IMR-90 (cell line): ENCODE results near the gene TMPRSS9. TPM values are rescaled to one million over a fixed set of nuclear protein-coding genes. Genes with fewer than 3 reads are reported as not detected.
A peak's percentile ranks its signal among the peaks of the same experiment; 100 is the strongest.

Source experiments
- ATAC-seq: fragments of 200-7000 bp; cut with Tn5 transposase; 2 replicates; pipeline ENCODE4 v1.9.1; 2020; ENCODE audit warnings: low read depth, mild to moderate bottlenecking, moderate library complexity
- BruUV-seq: library from RNA; stranded (reverse); fragments of 400-500 nt; replicated peaks from 2 replicates; lab custom pipeline; 2021; lab: Mats Ljungman, UMichigan
- CTCF ChIA-PET: fragments of 300-600 bp; formaldehyde crosslinking; extraction: SDS; loops from one replicate; lab custom pipeline; 2021; ENCODE audit warnings: antibody characterized with exemption; lab: Yijun Ruan, JAX
- POLR2A ChIA-PET: fragments of 300-600 bp; sonication (Branson Sonifier 250); formaldehyde crosslinking; loops from one replicate; lab custom pipeline; 2022; ENCODE audit warnings: antibody characterized with exemption; ENCODE audit not compliant: unreplicated experiment; lab: Charles Lee
- DNase-seq: peaks from one replicate; pipeline ENCODE4 v3.0.0; 2013
- H2AFZ ChIP-seq: replicated peaks from 2 replicates; pipeline ENCODE3; 2013; ENCODE audit warnings: low read length, mild to moderate bottlenecking; ENCODE audit not compliant: poor library complexity
- H2AK5ac ChIP-seq: 2 replicates; pipeline ENCODE4 v1.6.1; 2013; ENCODE audit warnings: low read depth, low read length, inconsistent platforms
- H2AK9ac ChIP-seq: replicated peaks from 2 replicates; pipeline ENCODE3; 2013; ENCODE audit warnings: mild to moderate bottlenecking, low read depth, low read length, moderate library complexity; ENCODE audit not compliant: poor library complexity
- H2BK120ac ChIP-seq: 2 replicates; pipeline ENCODE4 v1.6.1; 2013; ENCODE audit warnings: low read depth, low read length, inconsistent platforms
- H2BK15ac ChIP-seq: 3 replicates; pipeline ENCODE4 v1.6.1; 2013; ENCODE audit warnings: low read depth, low read length, inconsistent platforms
- H2BK20ac ChIP-seq: 2 replicates; pipeline ENCODE4 v1.6.1; 2013; ENCODE audit warnings: low read depth, mild to moderate bottlenecking, inconsistent platforms, low read length, moderate library complexity
- H2BK5ac ChIP-seq: 2 replicates; pipeline ENCODE4 v1.6.1; 2013; ENCODE audit warnings: mild to moderate bottlenecking, low read depth, low read length, inconsistent platforms; ENCODE audit not compliant: poor library complexity, severe bottlenecking
- H3K14ac ChIP-seq: replicated peaks from 2 replicates; pipeline ENCODE4 v1.6.1; 2013; ENCODE audit warnings: low read depth, low read length, inconsistent platforms
- H3K18ac ChIP-seq: 2 replicates; pipeline ENCODE4 v1.6.1; 2013; ENCODE audit warnings: low read depth, low read length, control low read depth
- H3K23ac ChIP-seq: 2 replicates; pipeline ENCODE4 v1.6.1; 2013; ENCODE audit warnings: low read depth, low read length, inconsistent platforms
- H3K27ac ChIP-seq: 2 replicates; pipeline ENCODE4 v1.5.1; 2013; ENCODE audit warnings: mild to moderate bottlenecking, control low read depth, low read length; ENCODE audit not compliant: insufficient read depth
- H3K27me3 ChIP-seq: 2 replicates; pipeline ENCODE4 v1.6.1; 2013; ENCODE audit warnings: low read length; ENCODE audit not compliant: control insufficient read depth, insufficient read depth
- H3K36me3 ChIP-seq: 2 replicates; pipeline ENCODE4 v1.6.1; 2013; ENCODE audit warnings: low read length, mixed read lengths; ENCODE audit not compliant: control insufficient read depth, insufficient read depth
- H3K4ac ChIP-seq: 2 replicates; pipeline ENCODE4 v1.6.1; 2013; ENCODE audit warnings: low read depth, low read length, inconsistent platforms
- H3K4me1 ChIP-seq: 2 replicates; pipeline ENCODE4 v1.6.1; 2013; ENCODE audit warnings: low read length, mixed read lengths; ENCODE audit not compliant: control insufficient read depth, insufficient read depth
- H3K4me2 ChIP-seq: 2 replicates; pipeline ENCODE4 v1.6.1; 2013; ENCODE audit warnings: low read depth, mild to moderate bottlenecking, control low read depth, low read length, moderate library complexity
- H3K4me3 ChIP-seq: 2 replicates; pipeline ENCODE4 v1.5.1; 2013; ENCODE audit warnings: low read depth, mild to moderate bottlenecking, control low read depth, low read length, moderate library complexity; ENCODE audit not compliant: insufficient read depth
- H3K56ac ChIP-seq: 2 replicates; pipeline ENCODE4 v1.6.1; 2013; ENCODE audit warnings: low read length, inconsistent platforms; ENCODE audit not compliant: insufficient read depth; ENCODE audit errors: extremely low read depth
- H3K79me1 ChIP-seq, 2 experiments: 2 replicates each; pipeline ENCODE4 v1.6.1; 2013; ENCODE audit warnings: low read length in 2 of 2, inconsistent platforms in 1 of 2, low read depth in 1 of 2
- H3K9ac ChIP-seq: 2 replicates; pipeline ENCODE4 v1.6.1; 2013; ENCODE audit warnings: low read depth, low read length, control low read depth
- H3K9me1 ChIP-seq: 2 replicates; pipeline ENCODE4 v1.6.1; 2013; ENCODE audit warnings: low read length, inconsistent platforms; ENCODE audit not compliant: insufficient read depth
- H3K9me3 ChIP-seq: 2 replicates; pipeline ENCODE4 v1.6.1; 2013; ENCODE audit warnings: low read length; ENCODE audit not compliant: control insufficient read depth, insufficient read depth
- H4K20me1 ChIP-seq: 2 replicates; pipeline ENCODE4 v1.6.1; 2013; ENCODE audit warnings: low read length, inconsistent platforms; ENCODE audit not compliant: insufficient read depth
- H4K5ac ChIP-seq: 2 replicates; pipeline ENCODE4 v1.6.1; 2013; ENCODE audit warnings: mild to moderate bottlenecking, low read depth, low read length, control low read depth
- H4K8ac ChIP-seq, 2 experiments: 2 replicates each; pipeline ENCODE4 v1.6.1; 2013; ENCODE audit warnings: low read depth in 2 of 2, low read length in 2 of 2, control low read depth in 1 of 2, inconsistent platforms in 1 of 2
- H4K91ac ChIP-seq: 2 replicates; pipeline ENCODE4 v1.6.1; 2013; ENCODE audit warnings: low read depth, low read length, inconsistent platforms; ENCODE audit not compliant: insufficient read depth
- CEBPB ChIP-seq: IDR thresholded peaks from 2 replicates; pipeline ENCODE4 v1.6.1; 2012; ENCODE audit warnings: low read depth, low read length, improper control_type of control experiment
- MAZ ChIP-seq: IDR thresholded peaks from 2 replicates; pipeline ENCODE4 v1.6.1; 2012; ENCODE audit warnings: low read depth, mild to moderate bottlenecking, low read length, improper control_type of control experiment, moderate library complexity, borderline replicate concordance
- MXI1 ChIP-seq: IDR thresholded peaks from 2 replicates; pipeline ENCODE4 v1.6.1; 2012; ENCODE audit warnings: low read depth, mild to moderate bottlenecking, low read length, moderate library complexity, borderline replicate concordance
- RCOR1 ChIP-seq: IDR thresholded peaks from 2 replicates; pipeline ENCODE4 v1.6.1; 2012; ENCODE audit warnings: mild to moderate bottlenecking, low read length, improper control_type of control experiment; ENCODE audit not compliant: insufficient replicate concordance
- WGBS, 2 experiments: methylation state at CpG; one replicate each; pipeline versions ENCODE4 v1.1.5 to v1.1.7; 2013; ENCODE audit warnings: missing lambda C conversion rate in 2 of 2; ENCODE audit not compliant: insufficient read length in 1 of 2; ENCODE audit errors: extremely low coverage in 2 of 2; 5-methylcytosine and 5-hydroxymethylcytosine counted together
- dilution Hi-C: fragments of 300-500 bp; cut with HindIII; formaldehyde crosslinking; loops from one replicate; pipeline ENCODE4 v1.14.3; 2018; ENCODE audit warnings: low sequenced_read_pairs; ENCODE audit not compliant: unreplicated experiment
- in situ Hi-C: fragments of 300-500 bp; cut with MboI; formaldehyde crosslinking; loops from 3 replicates; pipeline ENCODE4 v1.14.3; 2019; ENCODE audit warnings: low sequenced_read_pairs, inconsistent platforms, mixed read lengths
- intact Hi-C: fragments of 100-400 bp; cut with micrococcal nuclease; formaldehyde crosslinking; loops from 2 replicates; pipeline ENCODE4 v1.10.0; 2022
- polyA plus RNA-seq, 3 experiments: library from polyadenylated mRNA; depleted of rRNA; stranded (reverse); fragments of >200 nt; gene quantifications; 2 replicates each; pipeline ENCODE4 v1.2.3, GENCODE V29; 2012; ENCODE audit warnings: low replicate concordance in 1 of 3
- total RNA-seq: library from RNA; depleted of rRNA; stranded (reverse); fragments of >200 nt; gene quantifications from 2 replicates; pipeline ENCODE4 v1.2.3, GENCODE V29; 2012
- TF ChIP-seq, protein P1 (sequence below): fragments of 150-350 bp; IDR thresholded peaks from 2 replicates; pipeline ENCODE4 v1.6.1; 2017; ENCODE audit warnings: mild to moderate bottlenecking, antibody characterized with exemption, low read length, low read depth

TMPRSS9 gene
- total and polyA plus RNA-seq, 2 of the 4 experiments (the other 2 are of a cell fraction) = not detected

DNA sequence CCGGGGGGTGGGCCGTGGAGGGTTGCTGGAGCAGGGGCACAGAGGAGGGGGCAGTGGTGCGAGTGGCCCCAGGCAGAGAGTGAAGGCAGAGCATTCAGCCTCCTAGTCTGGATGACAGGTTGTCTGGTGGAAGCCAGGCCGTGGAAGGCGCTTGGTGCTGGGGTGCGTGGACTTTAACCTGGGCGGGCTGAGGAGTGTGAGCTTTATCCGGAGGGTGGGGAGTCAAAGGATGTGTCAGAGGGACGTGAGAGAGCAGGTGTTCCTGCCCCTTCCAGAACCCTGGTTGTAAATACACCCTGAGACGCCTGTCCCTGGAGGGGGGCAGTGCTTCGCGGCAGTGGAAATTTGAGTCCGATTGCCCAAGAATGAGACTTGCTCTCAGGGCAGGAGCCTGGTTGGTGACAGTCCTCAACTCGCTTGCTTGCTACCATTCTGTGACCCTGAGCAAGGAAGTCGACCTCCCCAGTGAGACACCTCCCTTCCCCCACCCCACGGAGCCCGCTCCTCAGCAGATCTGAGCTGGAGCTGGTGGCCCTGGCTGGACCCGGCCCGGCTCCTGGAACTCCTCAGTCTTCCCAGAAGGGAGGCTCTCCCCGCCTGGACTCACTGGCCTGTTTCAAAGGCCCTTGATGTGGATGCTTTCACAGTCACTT lies 29.3 kb upstream of the TMPRSS9 start:
- 83% methylated on average over 10 of the region's 20 CpGs; no CpG with 5 or more reads in 1 of the 2 experiments for WGBS, 2 experiments
- peaks cover 4% of the 10 kb centered on the region for H3K36me3 ChIP-seq
- H2BK5ac ChIP-seq = no peak overlapping the region
- no peak overlapping the region for H2BK120ac ChIP-seq
- H2AK9ac ChIP-seq = peak overlapping the region; percentile 72
- H2BK20ac ChIP-seq = no peak overlapping the region
- peaks cover 4% of the 10 kb centered on the region for H3K4me1 ChIP-seq
- H3K9me1 ChIP-seq = peaks cover 2% of the 10 kb centered on the region
- H4K8ac ChIP-seq = no peak overlapping the region
- BruUV-seq = no TSS peak
- no peak overlapping the region for H3K4ac ChIP-seq
- H3K18ac ChIP-seq = no peak overlapping the region
- H2AK5ac ChIP-seq = 0 out of 2 replicates have a peak overlapping the region, but pooled peaks have one; percentile 21
- ATAC-seq (no peak), DNase-seq (no peak)
- no peak overlapping the region for H3K4me2 ChIP-seq
- no peak overlapping the region for H3K56ac ChIP-seq
- H2AFZ ChIP-seq = no peak overlapping the region
- in situ Hi-C loops = no loop called here
- POLR2A ChIA-PET = no interaction called here
- H4K5ac ChIP-seq = no peak overlapping the region
- TF ChIP-seq RCOR1 = no peak
- 0 out of 2 replicates have a peak, but pooled peaks have one; percentile 12 for TF ChIP-seq CEBPB
- no peak for TF ChIP-seq MAZ
- no peak for TF ChIP-seq MXI1
- TF ChIP-seq, protein P1, sequence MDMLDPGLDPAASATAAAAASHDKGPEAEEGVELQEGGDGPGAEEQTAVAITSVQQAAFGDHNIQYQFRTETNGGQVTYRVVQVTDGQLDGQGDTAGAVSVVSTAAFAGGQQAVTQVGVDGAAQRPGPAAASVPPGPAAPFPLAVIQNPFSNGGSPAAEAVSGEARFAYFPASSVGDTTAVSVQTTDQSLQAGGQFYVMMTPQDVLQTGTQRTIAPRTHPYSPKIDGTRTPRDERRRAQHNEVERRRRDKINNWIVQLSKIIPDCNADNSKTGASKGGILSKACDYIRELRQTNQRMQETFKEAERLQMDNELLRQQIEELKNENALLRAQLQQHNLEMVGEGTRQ = no peak
- H3K9ac ChIP-seq = no peak overlapping the region
- no peak overlapping the region for H3K4me3 ChIP-seq
- peaks cover 34 to 80% of the 10 kb centered on the region in 2 experiments for H3K79me1 ChIP-seq
- no peak overlapping the region for H2BK15ac ChIP-seq
- H3K23ac ChIP-seq = no peak overlapping the region
- no peak overlapping the region for H3K14ac ChIP-seq
- no peak overlapping the region for H4K91ac ChIP-seq
- H3K27me3 ChIP-seq = no peaks in the 10 kb centered on the region
- intact Hi-C loops = no loop called here
- dilution Hi-C loops = no loop called here
- CTCF ChIA-PET = no interaction called here
- no peaks in the 10 kb centered on the region for H3K9me3 ChIP-seq
- H4K20me1 ChIP-seq = peaks cover 37% of the 10 kb centered on the region
- H3K27ac ChIP-seq = no peak overlapping the region
